IPS-15b (cell line): Measurements from ENCODE around the gene SNX17.
"Not testable (repeated sequence)": the region's sequence is repeated elsewhere in the genome, so short reads cannot be mapped to it uniquely, and the experiment has no call there.

ENCODE experiments used
- H3K27me3 ChIP-seq: one replicate; pipeline ENCODE4 v1.6.1; 2013; ENCODE audit warnings: low read length; ENCODE audit not compliant: control insufficient read depth, insufficient read depth
- H3K36me3 ChIP-seq: one replicate; pipeline ENCODE4 v1.6.1; 2013; ENCODE audit warnings: low read length; ENCODE audit not compliant: control insufficient read depth, insufficient read depth
- H3K4me1 ChIP-seq: one replicate; pipeline ENCODE4 v1.6.1; 2013; ENCODE audit warnings: mild to moderate bottlenecking, low read length; ENCODE audit not compliant: control insufficient read depth, insufficient read depth
- H3K4me3 ChIP-seq: one replicate; pipeline ENCODE4 v1.5.1; 2013; ENCODE audit warnings: low read depth, low read length
- H3K9ac ChIP-seq: one replicate; pipeline ENCODE4 v1.6.1; 2013; ENCODE audit warnings: low read depth, mild to moderate bottlenecking, low read length
- H3K9me3 ChIP-seq: one replicate; pipeline ENCODE4 v1.6.1; 2013; ENCODE audit warnings: mild to moderate bottlenecking, low read length; ENCODE audit not compliant: control insufficient read depth, insufficient read depth

Gene SNX17

DNA sequence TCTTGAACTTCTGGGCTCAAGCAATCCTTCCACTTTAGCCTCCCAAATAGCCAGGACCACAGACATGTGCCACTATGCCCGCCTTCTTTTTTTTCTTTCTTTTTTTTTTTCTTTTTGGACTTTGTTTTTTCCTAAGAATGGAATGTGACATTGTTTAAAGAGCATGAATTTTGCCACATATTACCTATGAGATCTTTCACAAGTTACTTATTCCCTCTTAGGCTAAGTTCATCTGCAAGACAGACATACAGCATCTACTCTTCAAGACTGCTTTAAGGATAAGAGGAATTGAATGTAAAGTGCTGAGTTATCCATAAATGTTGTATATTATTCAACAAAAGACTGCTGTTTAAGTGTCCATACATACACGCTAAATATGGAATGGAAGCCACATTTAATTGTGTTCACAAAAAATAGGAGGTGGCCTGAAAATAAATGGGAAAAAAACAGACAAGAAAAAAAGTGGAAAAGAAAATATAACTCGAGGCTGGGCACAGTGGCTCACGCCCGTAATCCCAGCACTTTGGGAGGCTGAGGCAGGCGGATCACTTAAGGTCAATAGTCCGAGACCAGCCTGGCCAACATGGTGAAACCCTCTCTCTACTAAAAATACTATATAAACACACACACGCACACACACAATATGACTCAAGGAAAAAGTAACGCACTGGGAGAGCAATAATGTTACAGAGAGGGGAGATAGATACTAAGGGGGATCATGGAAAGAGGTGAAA, 42.2 kb downstream of the SNX17 start:
- Histone ChIP-seq H3K36me3 (peaks cover 5% of the 10 kb centered on the region), H3K27me3 (no peaks in the 10 kb centered on the region), H3K9me3 (no peaks in the 10 kb centered on the region), H3K4me1 (peaks cover 4% of the 10 kb centered on the region), H3K9ac (no peak overlapping the region), H3K4me3 (no peak overlapping the region)

DNA sequence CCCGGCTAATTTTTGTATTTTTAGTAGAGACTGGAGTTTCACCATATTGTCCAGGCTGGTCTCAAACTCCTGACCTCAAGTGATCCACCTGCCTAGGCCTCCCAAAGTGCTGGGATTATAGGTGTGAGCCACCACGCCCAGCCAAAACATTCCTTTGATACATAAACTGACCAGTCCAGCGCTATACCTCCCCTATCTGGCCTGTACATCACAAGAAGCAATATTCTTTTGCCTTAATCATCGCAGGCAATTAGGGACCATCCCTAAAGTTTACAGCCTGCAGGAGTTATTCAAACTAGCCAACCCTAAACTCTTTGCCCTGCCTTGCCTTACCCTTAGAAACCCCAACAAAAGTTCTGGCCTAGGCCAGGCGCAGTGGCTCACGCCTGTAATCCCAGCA, 45.7 kb downstream of the SNX17 start:
- no peak overlapping the region for H3K4me3 ChIP-seq
- no peaks in the 10 kb centered on the region for H3K36me3 ChIP-seq
- no peak overlapping the region for H3K9ac ChIP-seq
- H3K4me1 ChIP-seq = no peaks in the 10 kb centered on the region
- no peaks in the 10 kb centered on the region for H3K27me3 ChIP-seq
- no peaks in the 10 kb centered on the region for H3K9me3 ChIP-seq

DNA sequence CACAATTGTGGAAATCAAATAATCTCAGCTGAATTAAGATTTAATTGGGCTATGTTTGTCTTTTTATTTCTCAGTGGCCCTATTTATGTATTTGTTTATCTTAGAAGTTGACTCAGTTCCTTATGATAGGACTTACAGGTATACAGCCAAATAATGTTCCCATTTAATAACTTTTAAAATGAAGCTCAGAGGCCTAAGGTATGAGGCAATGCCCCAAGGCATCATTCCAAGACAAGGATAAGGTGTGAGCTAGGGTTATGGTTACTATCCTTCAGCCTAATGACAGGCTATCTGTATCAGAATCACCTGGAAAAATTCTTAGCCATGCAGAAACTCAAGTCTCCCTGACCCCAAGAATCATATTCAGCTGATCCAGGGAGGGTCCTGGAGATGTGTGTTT, 50.6 kb downstream of the SNX17 start:
- Histone ChIP-seq H3K4me3 (no peak overlapping the region), H3K27me3 (no peaks in the 10 kb centered on the region), H3K9ac (no peak overlapping the region), H3K36me3 (no peaks in the 10 kb centered on the region), H3K9me3 (no peaks in the 10 kb centered on the region), H3K4me1 (no peaks in the 10 kb centered on the region)

DNA sequence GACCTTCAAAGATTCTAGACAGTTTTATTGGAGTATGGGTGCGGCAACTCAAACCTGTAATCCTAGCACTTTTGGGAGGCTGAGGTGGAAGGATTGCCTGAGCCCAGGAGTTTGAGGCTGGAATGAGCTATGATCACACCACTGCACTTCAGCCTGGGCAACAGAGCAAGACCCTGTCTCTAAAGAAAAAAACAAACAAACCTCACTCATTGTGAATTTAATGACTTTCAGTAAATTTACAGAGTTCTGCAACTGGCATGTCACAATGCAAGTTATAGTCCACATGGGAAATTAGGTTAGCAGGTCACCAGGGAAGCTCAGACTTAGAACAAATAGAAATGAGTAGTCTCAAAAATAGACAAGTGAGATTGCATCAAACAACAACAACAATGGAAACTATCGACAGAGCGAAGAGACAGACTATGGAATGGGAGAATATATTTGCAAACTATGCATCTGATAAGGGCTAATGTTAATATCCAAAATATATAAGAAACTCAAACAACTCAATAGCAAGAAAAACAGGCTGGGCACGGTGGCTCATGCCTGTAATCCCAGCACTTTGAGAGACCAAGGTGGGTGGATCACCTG, 51.3 kb downstream of the SNX17 start:
- no peak overlapping the region for H3K9ac ChIP-seq
- H3K4me3 ChIP-seq = no peak overlapping the region
- H3K9me3 ChIP-seq = no peaks in the 10 kb centered on the region
- no peaks in the 10 kb centered on the region for H3K27me3 ChIP-seq
- H3K4me1 ChIP-seq = no peaks in the 10 kb centered on the region
- no peaks in the 10 kb centered on the region for H3K36me3 ChIP-seq

DNA sequence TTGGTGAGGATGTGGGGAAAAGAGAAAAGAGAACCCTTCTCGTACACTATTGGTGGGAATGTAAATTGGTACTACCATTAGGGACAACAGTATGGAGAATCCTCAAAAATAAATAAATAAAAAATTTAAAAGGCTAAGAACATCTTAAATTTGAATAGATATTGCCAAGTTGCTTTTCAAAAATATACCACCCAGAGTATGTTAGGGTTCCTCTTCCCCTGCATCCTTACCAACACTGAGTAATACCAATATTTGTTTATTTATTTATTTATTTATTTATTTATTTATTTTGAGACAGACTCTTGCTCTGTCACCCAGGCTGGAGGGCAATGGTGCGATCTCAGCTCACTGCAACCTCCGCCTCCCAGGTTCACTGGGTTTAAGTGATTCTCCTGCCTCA, 52.5 kb downstream of the SNX17 start:
- Histone ChIP-seq H3K4me1 (no peaks in the 10 kb centered on the region), H3K36me3 (no peaks in the 10 kb centered on the region), H3K4me3 (no peak overlapping the region), H3K9me3 (no peaks in the 10 kb centered on the region), H3K9ac (no peak overlapping the region), H3K27me3 (no peaks in the 10 kb centered on the region)

DNA sequence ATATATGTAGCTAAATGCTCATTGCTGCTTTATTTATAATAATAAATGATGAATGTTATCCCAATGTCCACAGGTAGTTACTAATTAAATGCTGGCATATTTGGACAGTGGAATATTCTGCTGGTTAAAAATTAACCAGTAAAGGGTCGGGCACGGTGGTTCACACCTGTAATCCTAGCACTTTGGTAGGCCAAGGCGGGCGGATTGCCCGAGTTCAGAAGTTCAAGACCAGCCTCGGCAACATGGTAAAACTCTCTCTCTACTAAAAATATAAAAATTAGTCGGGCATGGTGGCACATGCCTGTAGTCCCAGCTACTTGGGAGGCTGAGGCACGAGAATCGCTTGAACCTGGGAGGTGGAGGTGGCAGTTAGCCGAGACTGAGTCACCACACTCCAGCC, 54.6 kb downstream of the SNX17 start:
- not testable (repeated sequence) for H3K36me3 ChIP-seq, H3K27me3 ChIP-seq, H3K9ac ChIP-seq, H3K4me1 ChIP-seq, H3K4me3 ChIP-seq, H3K9me3 ChIP-seq
